GM10266 (cell line): ENCODE measurements around the gene TEX11.

Source experiments
- DNase-seq: peaks from one replicate; pipeline ENCODE4 v3.0.0; 2012; ENCODE audit errors: extremely low spot score
- TF ChIP-seq, protein P1 (sequence below): IDR thresholded peaks from 2 replicates; pipeline ENCODE4 v1.5.1; 2012; ENCODE audit warnings: mild to moderate bottlenecking, low read depth; ENCODE audit not compliant: control insufficient read depth, insufficient read depth; ENCODE audit errors: missing control alignments

The TEX11 gene

DNA sequence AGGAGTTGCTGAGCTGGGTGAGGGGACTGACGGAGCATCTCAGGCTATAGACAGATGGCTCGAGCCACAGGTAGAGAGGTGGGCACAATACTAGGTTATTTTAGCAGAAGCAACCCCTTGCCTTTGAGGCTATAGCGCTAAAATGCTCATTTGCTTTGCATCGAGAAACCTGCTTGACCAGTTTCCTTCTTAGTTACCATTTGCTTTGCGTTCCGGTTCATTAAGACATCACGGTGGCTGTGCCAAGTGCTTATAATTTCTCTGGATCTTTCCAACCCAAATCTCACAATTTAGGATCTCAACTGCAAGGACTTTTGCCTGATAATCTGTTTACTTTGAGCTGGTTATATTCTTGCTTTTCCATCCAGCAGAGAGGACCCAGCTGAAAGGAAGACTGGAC lies 423.0 kb downstream of the TEX11 start:
- TF ChIP-seq, protein P1, sequence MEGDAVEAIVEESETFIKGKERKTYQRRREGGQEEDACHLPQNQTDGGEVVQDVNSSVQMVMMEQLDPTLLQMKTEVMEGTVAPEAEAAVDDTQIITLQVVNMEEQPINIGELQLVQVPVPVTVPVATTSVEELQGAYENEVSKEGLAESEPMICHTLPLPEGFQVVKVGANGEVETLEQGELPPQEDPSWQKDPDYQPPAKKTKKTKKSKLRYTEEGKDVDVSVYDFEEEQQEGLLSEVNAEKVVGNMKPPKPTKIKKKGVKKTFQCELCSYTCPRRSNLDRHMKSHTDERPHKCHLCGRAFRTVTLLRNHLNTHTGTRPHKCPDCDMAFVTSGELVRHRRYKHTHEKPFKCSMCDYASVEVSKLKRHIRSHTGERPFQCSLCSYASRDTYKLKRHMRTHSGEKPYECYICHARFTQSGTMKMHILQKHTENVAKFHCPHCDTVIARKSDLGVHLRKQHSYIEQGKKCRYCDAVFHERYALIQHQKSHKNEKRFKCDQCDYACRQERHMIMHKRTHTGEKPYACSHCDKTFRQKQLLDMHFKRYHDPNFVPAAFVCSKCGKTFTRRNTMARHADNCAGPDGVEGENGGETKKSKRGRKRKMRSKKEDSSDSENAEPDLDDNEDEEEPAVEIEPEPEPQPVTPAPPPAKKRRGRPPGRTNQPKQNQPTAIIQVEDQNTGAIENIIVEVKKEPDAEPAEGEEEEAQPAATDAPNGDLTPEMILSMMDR, result no peak
- no peak for DNase-seq

DNA sequence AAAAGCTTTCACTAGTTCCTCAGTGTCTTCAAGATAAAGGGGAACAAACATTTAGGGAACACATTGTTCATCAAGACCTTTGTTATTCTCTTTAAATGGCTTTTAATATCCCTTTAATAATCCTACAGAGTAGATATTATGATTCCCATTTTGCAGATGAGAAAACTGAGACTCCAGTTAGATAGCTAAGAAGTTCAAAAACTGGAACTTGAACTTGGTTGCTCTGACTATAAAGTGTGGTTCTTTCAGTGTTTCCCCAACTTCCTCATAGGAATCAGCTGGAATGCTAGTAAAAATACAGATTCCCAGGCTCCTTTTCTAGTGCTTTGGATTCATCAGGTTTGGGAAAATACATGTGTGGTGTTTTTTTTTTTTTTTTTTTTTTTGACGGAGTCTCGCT lies 426.2 kb downstream of the TEX11 start:
- TF ChIP-seq, protein P1, result no peak
- DNase-seq, result no peak

GRCh38 chrX:70481471-70482270 lies 426.8 kb downstream of the TEX11 start:
- TF ChIP-seq, protein P1, result no peak
- no peak for DNase-seq

- DNase-seq, result no peak
- TF ChIP-seq, protein P1, result no peak
These were observed 427.9 kb downstream of the TEX11 start for GRCh38 chrX:70480660-70481018.

DNA sequence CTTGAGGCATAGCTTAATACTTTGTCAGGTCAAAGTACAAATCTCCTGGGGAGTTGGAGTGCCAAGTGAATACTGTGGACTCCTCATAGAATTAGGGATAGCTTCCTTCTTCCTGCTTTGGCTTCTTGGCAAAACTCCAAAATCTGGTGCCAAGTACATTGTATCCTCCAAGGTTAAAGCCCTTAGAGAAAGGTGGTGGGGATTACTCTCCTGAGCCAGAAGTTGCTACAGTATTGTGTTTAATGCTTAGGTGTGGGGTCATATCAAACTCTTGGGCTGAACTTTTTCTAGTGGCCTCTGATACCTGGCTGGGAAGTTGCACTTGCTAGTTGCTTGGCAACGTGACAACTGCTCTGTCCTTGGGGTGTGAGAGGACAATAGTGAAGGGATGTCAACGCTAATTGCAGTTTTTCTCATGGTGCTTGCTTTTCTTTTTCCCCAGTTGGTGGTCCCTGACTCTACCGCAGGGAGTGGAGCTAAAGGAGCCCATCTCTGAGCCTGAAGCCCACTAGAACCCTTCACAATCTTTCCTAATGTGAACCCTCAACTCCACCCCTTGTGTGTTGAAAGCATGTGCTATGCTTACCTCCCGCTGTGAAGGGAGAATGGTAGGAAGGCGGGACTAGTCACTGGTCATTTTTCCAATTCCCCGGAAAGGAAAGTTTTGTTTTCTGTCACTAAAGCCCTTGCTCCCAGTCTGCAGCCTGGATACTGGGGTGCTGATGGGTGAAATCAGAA lies 428.4 kb downstream of the TEX11 start:
- DNase-seq, result no peak
- TF ChIP-seq, protein P1, result no peak

DNA sequence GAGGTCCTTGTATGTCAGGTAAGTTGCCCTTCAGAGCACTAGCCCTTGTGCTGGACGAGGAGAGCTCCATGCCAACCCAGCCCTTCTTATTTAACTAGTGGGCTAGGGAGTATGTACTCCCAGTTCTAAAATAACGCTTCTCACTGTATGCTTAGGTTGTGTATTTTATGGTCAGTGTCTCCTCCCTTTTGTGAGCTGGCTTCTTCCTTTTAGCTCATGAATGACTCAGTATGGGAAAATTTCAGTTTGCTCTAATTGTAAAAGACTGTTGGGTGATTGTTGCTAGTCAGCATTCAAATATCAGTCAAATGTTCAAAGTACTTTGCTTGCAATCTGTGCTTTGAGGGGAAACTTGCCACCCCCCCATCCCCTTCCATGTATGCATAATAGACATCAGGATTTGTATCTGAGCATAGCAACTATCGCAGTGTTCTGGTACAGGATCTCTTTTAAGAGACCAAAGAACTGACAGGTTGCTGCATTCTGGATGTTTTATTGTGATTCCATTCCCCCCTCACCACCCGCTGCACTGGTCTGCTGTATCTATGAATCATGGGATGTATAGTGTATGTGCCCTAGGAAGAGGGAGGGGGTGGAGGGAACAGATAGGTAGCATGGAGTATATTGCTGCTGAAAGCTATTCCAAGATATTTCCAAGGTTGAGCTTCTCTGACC lies 429.1 kb downstream of the TEX11 start:
- TF ChIP-seq, protein P1, result no peak
- no peak for DNase-seq
